B cell (primary cell): ENCODE results near the gene TMSB15B.

ENCODE experiments used
- EZH2 ChIP-seq: IDR thresholded peaks from 2 replicates; pipeline ENCODE4 v1.6.1; 2012; ENCODE audit warnings: borderline replicate concordance, low read depth, mild to moderate bottlenecking, moderate library complexity, low read length; ENCODE audit not compliant: insufficient read depth, poor library complexity, severe bottlenecking
- TF ChIP-seq, protein P1 (sequence below): fragments of 200-600 bp; IDR thresholded peaks from one replicate; pipeline ENCODE4 v1.8.0; 2022; ENCODE audit warnings: antibody characterized with exemption, mild to moderate bottlenecking

DNA sequence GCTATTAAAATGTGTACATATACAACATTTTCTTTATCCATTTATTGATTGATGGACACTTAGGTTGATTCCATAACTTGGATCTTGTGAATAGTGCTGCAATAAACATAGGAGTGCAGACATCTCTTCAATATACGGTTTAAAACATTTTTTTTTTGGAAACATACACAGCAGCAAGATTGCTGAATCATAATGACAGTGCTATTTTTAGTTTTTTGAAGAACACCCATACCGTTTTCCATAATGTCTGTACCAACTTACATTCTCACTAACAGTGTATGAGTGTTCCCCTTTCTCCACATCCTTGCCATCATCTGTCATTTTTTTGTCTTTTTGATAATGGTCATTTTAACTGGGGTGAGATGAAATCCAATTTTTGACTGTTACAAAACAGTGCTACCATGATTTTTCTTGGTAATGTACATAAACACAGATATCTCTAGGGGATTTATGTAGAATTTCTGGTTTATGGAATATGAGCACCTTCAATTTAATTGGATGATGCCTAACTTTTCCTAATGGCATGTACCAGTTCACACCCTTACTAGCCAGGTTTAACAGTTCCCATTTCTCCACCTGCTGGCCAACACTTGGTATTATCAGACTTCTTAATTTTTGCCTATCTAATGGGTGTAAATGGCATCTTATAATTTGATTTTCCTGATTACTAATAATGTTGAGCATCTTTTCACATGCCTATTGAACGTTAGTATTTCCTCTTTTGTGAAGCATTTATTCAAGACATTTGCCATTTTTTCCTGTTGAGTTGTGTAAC is 21.0 kb upstream of the TMSB15B start:
- TF ChIP-seq, protein P1, sequence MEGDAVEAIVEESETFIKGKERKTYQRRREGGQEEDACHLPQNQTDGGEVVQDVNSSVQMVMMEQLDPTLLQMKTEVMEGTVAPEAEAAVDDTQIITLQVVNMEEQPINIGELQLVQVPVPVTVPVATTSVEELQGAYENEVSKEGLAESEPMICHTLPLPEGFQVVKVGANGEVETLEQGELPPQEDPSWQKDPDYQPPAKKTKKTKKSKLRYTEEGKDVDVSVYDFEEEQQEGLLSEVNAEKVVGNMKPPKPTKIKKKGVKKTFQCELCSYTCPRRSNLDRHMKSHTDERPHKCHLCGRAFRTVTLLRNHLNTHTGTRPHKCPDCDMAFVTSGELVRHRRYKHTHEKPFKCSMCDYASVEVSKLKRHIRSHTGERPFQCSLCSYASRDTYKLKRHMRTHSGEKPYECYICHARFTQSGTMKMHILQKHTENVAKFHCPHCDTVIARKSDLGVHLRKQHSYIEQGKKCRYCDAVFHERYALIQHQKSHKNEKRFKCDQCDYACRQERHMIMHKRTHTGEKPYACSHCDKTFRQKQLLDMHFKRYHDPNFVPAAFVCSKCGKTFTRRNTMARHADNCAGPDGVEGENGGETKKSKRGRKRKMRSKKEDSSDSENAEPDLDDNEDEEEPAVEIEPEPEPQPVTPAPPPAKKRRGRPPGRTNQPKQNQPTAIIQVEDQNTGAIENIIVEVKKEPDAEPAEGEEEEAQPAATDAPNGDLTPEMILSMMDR, result peak; percentile 65
- no peak for TF ChIP-seq EZH2
